Endothelial cell of umbilical vein (primary cell): ENCODE measurements around the gene MAP2K5. TPM values are rescaled to one million over a fixed set of nuclear protein-coding genes. Genes with fewer than 3 reads are reported as not detected.

Experiments used
- BruUV-seq: library from RNA; stranded (reverse); fragments of 400-500 nt; replicated peaks from 2 replicates; lab custom pipeline; 2021; lab: Mats Ljungman, UMichigan
- CTCF ChIA-PET: fragments of 300-600, 350-600 bp; sonication (Branson Sonifier 250); formaldehyde crosslinking; loops from one replicate; lab custom pipeline; 2021; ENCODE audit warnings: antibody characterized with exemption, inconsistent platforms; lab: Charles Lee
- POLR2A ChIA-PET: fragments of 300-600, 350-600 bp; sonication (Branson Sonifier 250); formaldehyde crosslinking; loops from one replicate; lab custom pipeline; 2021; ENCODE audit warnings: antibody characterized with exemption, inconsistent platforms; lab: Charles Lee
- DNase-seq: peaks from one replicate; pipeline ENCODE4 v3.0.0-alpha.2; 2011; ENCODE audit warnings: low read depth, low spot score
- FAIRE-seq: peaks from 2 replicates; lab custom pipeline; 2011; peaks lifted over from hg19 to GRCh38; lab: Jason Lieb, UNC
- H2AFZ ChIP-seq: 2 replicates; pipeline ENCODE4 v1.6.0; 2012; ENCODE audit warnings: low read depth, low read length, control low read depth, inconsistent platforms
- H3K27ac ChIP-seq: 2 replicates; pipeline ENCODE4 v1.5.1; 2011; ENCODE audit warnings: low read depth, mild to moderate bottlenecking, control low read depth, low read length, moderate library complexity; ENCODE audit not compliant: insufficient read depth
- H3K27me3 ChIP-seq, 2 experiments: 2 replicates each; pipeline versions ENCODE4 v1.6.0 to v1.6.1; 2011; ENCODE audit warnings: low read length in 2 of 2, mixed read lengths in 1 of 2; ENCODE audit not compliant: control insufficient read depth in 2 of 2, insufficient read depth in 2 of 2
- H3K36me3 ChIP-seq, 2 experiments: 2 replicates in 1 of 2; 3 replicates in 1 of 2; pipeline ENCODE4 v1.5.1; 2011; ENCODE audit warnings: low read length in 2 of 2, mild to moderate bottlenecking in 1 of 2, moderate library complexity in 1 of 2; ENCODE audit not compliant: control insufficient read depth in 2 of 2, insufficient read depth in 2 of 2; ENCODE audit errors: extremely low read depth in 1 of 2
- H3K4me1 ChIP-seq: 3 replicates; pipeline ENCODE4 v1.5.1; 2011; ENCODE audit warnings: mild to moderate bottlenecking, low read length; ENCODE audit not compliant: control insufficient read depth, insufficient read depth; ENCODE audit errors: extremely low read depth
- H3K4me2 ChIP-seq: 2 replicates; pipeline ENCODE4 v1.6.1; 2011; ENCODE audit warnings: low read length, control low read depth, mixed read lengths; ENCODE audit not compliant: insufficient read depth
- H3K4me3 ChIP-seq, 3 experiments: fragments of 200-600 bp in 1 of 3; sonication (generic), shearing (Covaris generic) in 1 of 3; replicated peaks in 1 of 3; 2 replicates each; pipeline ENCODE4 v1.5.1; 2011 to 2016; ENCODE audit warnings: control low read depth in 3 of 3, low read length in 3 of 3, mild to moderate bottlenecking in 2 of 3, inconsistent platforms in 1 of 3, low read depth in 1 of 3, moderate library complexity in 1 of 3; ENCODE audit not compliant: insufficient read depth in 1 of 3
- H3K79me2 ChIP-seq: 2 replicates; pipeline ENCODE4 v1.6.0; 2012; ENCODE audit warnings: low read length, inconsistent platforms; ENCODE audit not compliant: control insufficient read depth, insufficient read depth
- H3K9ac ChIP-seq: replicated peaks from 2 replicates; pipeline ENCODE3; 2011; ENCODE audit warnings: low read length, control low read depth; ENCODE audit not compliant: insufficient read depth; ENCODE audit errors: extremely low read depth
- H3K9me1 ChIP-seq: replicated peaks from 3 replicates; pipeline ENCODE4 v1.6.0; 2011; ENCODE audit warnings: mild to moderate bottlenecking, low read length; ENCODE audit not compliant: control insufficient read depth, insufficient read depth; ENCODE audit errors: extremely low read depth
- H3K9me3 ChIP-seq: replicated peaks from 2 replicates; pipeline ENCODE4 v1.5.1; 2012; ENCODE audit warnings: low read length, inconsistent platforms; ENCODE audit not compliant: control insufficient read depth, insufficient read depth
- H4K20me1 ChIP-seq: replicated peaks from 2 replicates; pipeline ENCODE3; 2011; ENCODE audit warnings: mild to moderate bottlenecking, low read length; ENCODE audit not compliant: control insufficient read depth, insufficient read depth; ENCODE audit errors: extremely low read depth
- CTCF ChIP-seq, 2 donors: IDR thresholded peaks; 1 replicate in 1 of 2; 2 replicates in 1 of 2; pipeline ENCODE4 v1.5.1; 2011; ENCODE audit warnings: low read length in 2 of 2, mild to moderate bottlenecking in 2 of 2, moderate library complexity in 2 of 2, control low read depth in 1 of 2, inconsistent platforms in 1 of 2, low read depth in 1 of 2; ENCODE audit not compliant: insufficient read depth in 1 of 2; ENCODE audit errors: extremely low read depth in 1 of 2
- EZH2 ChIP-seq: IDR thresholded peaks from 2 replicates; pipeline ENCODE4 v1.6.1; 2012; ENCODE audit warnings: borderline replicate concordance, low read depth, mild to moderate bottlenecking, moderate library complexity, low read length, inconsistent platforms; ENCODE audit not compliant: severe bottlenecking
- GATA2 ChIP-seq: IDR thresholded peaks from 2 replicates; pipeline ENCODE4 v1.7.0; 2011; ENCODE audit warnings: low read depth, mild to moderate bottlenecking, moderate library complexity, mixed read lengths, low read length; ENCODE audit not compliant: insufficient read length, insufficient read depth
- JUN ChIP-seq: IDR thresholded peaks from 2 replicates; pipeline ENCODE4 v1.6.1; 2011; ENCODE audit warnings: borderline replicate concordance, low read depth; ENCODE audit not compliant: insufficient read length, insufficient read depth
- POLR2AphosphoS5 ChIP-seq: IDR thresholded peaks from 2 replicates; pipeline ENCODE4 v1.6.1; 2012; ENCODE audit warnings: low read depth, mild to moderate bottlenecking, control low read depth, low read length, moderate library complexity; ENCODE audit not compliant: insufficient read depth
- dilution Hi-C: fragments of 300-500 bp; cut with MboI; formaldehyde crosslinking; loops from one replicate; pipeline ENCODE4 v1.15.0; 2019; ENCODE audit warnings: low sequenced_read_pairs; ENCODE audit not compliant: extremely low pct_ligation_motif_present
- intact Hi-C: fragments of 100-400 bp; cut with micrococcal nuclease; formaldehyde crosslinking; loops from one replicate; pipeline ENCODE4 v1.10.0; 2022
- polyA plus RNA-seq, 4 experiments: library from polyadenylated mRNA; depleted of rRNA in 3 of 4; stranded (reverse) in 3 of 4; unstranded in 1 of 4; fragments of >200 nt; gene quantifications; 2 replicates each; pipeline versions ENCODE4 v1.2.1 to v1.2.3, GENCODE V29; 2011 to 2012; ENCODE audit warnings: missing spikeins in 1 of 4
- total RNA-seq: library from RNA; stranded (reverse); gene quantifications from 2 replicates; pipeline ENCODE4 v1.2.3, GENCODE V29; 2021

Gene MAP2K5
- total and polyA plus RNA-seq, 2 donors (not counting 3 experiments of a cell fraction or from before 2014, with no cell fraction given): 4.9 to 24.7 TPM

GRCh38 chr15:67809866-67810265 lies 267.4 kb downstream of the MAP2K5 start:
- no peak for FAIRE-seq
- no peak for TF ChIP-seq EZH2
- TF ChIP-seq POLR2AphosphoS5: no peak
- TF ChIP-seq JUN: no peak
- CTCF ChIA-PET: no interaction called here
- Histone ChIP-seq H3K9me1 (no peaks in the 10 kb centered on the region), H2AFZ (no peak overlapping the region), H4K20me1 (no peaks in the 10 kb centered on the region), H3K4me1 (no peaks in the 10 kb centered on the region), H3K36me3 (no peaks in the 10 kb centered on the region), H3K27ac (no peak overlapping the region), H3K4me2 (no peak overlapping the region), H3K9me3 (no peaks in the 10 kb centered on the region), H3K79me2 (no peaks in the 10 kb centered on the region), H3K27me3 (peaks cover 0 to 2% of the 10 kb centered on the region in 2 experiments), H3K4me3 (no peak overlapping the region), H3K9ac (no peak overlapping the region)
- dilution Hi-C loops (no loop called here), intact Hi-C loops (no loop called here)
- no peak for DNase-seq
- POLR2A ChIA-PET: no interaction called here
- BruUV-seq: no TSS peak

GRCh38 chr15:67812241-67812644 lies 269.7 kb downstream of the MAP2K5 start:
- dilution Hi-C loops: no loop called here
- CTCF ChIA-PET: no interaction called here

More at GRCh38 chr15:67812241-67812644, 269.7 kb downstream of the MAP2K5 start:
- Histone ChIP-seq H3K27me3 (peaks cover 2 to 7% of the 10 kb centered on the region in 2 experiments), H3K4me1 (no peaks in the 10 kb centered on the region), H2AFZ (no peak overlapping the region), H3K79me2 (no peaks in the 10 kb centered on the region), H3K9ac (no peak overlapping the region), H4K20me1 (no peaks in the 10 kb centered on the region), H3K36me3 (no peaks in the 10 kb centered on the region), H3K9me1 (no peaks in the 10 kb centered on the region), H3K4me2 (no peak overlapping the region), H3K27ac (no peak overlapping the region), H3K4me3 (no peak overlapping the region), H3K9me3 (no peaks in the 10 kb centered on the region)
- BruUV-seq: no TSS peak
- intact Hi-C loops: no loop called here
- TF ChIP-seq GATA2 (no peak), CTCF (IDR thresholded peaks at IDR 0.05; ENCODE audit: extremely low read depth in 1 of 2, insufficient read depth in 1 of 2, low read depth in 1 of 2, low read length in 2 of 2) (no peak)
- DNase-seq (no peak), FAIRE-seq (no peak)
- POLR2A ChIA-PET: no interaction called here
